A673 (cell line): ENCODE data around the gene KANSL1.

ENCODE experiments used
- EZH2 ChIP-seq: fragments of 200-600 bp; sonication (generic); IDR thresholded peaks from 2 replicates; pipeline ENCODE4 v1.6.1; 2017; ENCODE audit warnings: borderline replicate concordance, low read depth, mild to moderate bottlenecking, mixed read lengths, antibody characterized with exemption, low read length; ENCODE audit not compliant: poor library complexity, severe bottlenecking
- TF ChIP-seq, protein P1 (sequence below): fragments of 300-800, 200-600 bp; sonication (generic); conservative IDR thresholded peaks from 2 replicates; pipeline ENCODE4 v1.5.1; 2017; ENCODE audit warnings: low read depth, mild to moderate bottlenecking, antibody characterized with exemption, low read length, moderate library complexity, mixed read lengths

DNA sequence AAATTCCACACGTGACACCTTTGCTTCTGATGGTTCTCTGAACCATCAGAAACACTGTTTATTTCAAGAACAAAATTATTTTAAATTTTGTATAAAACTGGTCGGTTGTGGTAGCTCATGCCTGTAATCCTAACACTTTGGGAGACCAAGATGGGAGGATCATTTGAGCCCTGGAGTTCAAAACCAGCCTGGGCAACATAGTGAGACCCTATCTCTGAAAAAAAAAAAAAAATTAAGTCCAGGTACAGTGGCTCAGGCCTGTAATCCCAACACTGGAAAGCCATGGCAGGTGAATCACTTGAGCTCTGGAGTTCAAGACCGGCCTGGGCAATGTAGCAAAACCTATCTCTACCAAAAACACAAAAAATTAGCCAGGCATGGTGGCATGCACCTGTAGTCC is 8.3 kb upstream of the KANSL1 start:
- TF ChIP-seq, protein P1, sequence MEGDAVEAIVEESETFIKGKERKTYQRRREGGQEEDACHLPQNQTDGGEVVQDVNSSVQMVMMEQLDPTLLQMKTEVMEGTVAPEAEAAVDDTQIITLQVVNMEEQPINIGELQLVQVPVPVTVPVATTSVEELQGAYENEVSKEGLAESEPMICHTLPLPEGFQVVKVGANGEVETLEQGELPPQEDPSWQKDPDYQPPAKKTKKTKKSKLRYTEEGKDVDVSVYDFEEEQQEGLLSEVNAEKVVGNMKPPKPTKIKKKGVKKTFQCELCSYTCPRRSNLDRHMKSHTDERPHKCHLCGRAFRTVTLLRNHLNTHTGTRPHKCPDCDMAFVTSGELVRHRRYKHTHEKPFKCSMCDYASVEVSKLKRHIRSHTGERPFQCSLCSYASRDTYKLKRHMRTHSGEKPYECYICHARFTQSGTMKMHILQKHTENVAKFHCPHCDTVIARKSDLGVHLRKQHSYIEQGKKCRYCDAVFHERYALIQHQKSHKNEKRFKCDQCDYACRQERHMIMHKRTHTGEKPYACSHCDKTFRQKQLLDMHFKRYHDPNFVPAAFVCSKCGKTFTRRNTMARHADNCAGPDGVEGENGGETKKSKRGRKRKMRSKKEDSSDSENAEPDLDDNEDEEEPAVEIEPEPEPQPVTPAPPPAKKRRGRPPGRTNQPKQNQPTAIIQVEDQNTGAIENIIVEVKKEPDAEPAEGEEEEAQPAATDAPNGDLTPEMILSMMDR = no peak
- TF ChIP-seq EZH2 = no peak
